PC-3 (cell line): ENCODE measurements around the gene MMP24OS. TPM values are rescaled to one million over a fixed set of nuclear protein-coding genes. Genes with fewer than 3 reads are reported as not detected.
"Not testable (repeated sequence)": the region's sequence is repeated elsewhere in the genome, so short reads cannot be mapped to it uniquely, and the experiment has no call there.

Source experiments
- ATAC-seq: fragments of 200-7000 bp; cut with Tn5 transposase; 2 replicates; pipeline ENCODE4 v1.9.1; 2020; ENCODE audit warnings: mild to moderate bottlenecking, moderate library complexity
- BruUV-seq: library from RNA; stranded (reverse); fragments of 400-500 nt; replicated peaks from 2 replicates; lab custom pipeline; 2021; lab: Mats Ljungman, UMichigan
- CTCF ChIA-PET: fragments of 300-600 bp; sonication (Branson Sonifier 250); formaldehyde crosslinking; loops from one replicate; lab custom pipeline; 2022; ENCODE audit warnings: antibody characterized with exemption; lab: Charles Lee
- POLR2A ChIA-PET: fragments of 300-600 bp; sonication (Branson Sonifier 250); formaldehyde crosslinking; loops from one replicate; lab custom pipeline; 2022; ENCODE audit warnings: antibody characterized with exemption; ENCODE audit not compliant: unreplicated experiment; lab: Charles Lee
- DNase-seq: peaks from one replicate; pipeline ENCODE4 v3.0.0-alpha.2; 2015
- H2AFZ ChIP-seq: fragments of 300-600 bp; sonication (generic); 2 replicates; pipeline ENCODE4 v1.6.0; 2016; ENCODE audit warnings: antibody characterized with exemption, low read length
- H3F3A ChIP-seq: fragments of 300-600 bp; sonication (generic); one replicate; pipeline ENCODE4 v1.6.0; 2017; ENCODE audit warnings: antibody characterized with exemption, low read length, control low read depth, mild to moderate bottlenecking; ENCODE audit not compliant: unreplicated experiment
- H3K27ac ChIP-seq: fragments of 300-600 bp; sonication (generic); 2 replicates; pipeline ENCODE4 v1.5.1; 2016; ENCODE audit warnings: mild to moderate bottlenecking, low read length
- H3K27me3 ChIP-seq: fragments of 300-600 bp; sonication (generic); 2 replicates; pipeline ENCODE4 v1.6.1; 2016; ENCODE audit warnings: low read length, mixed read lengths
- H3K36me3 ChIP-seq: fragments of 300-600 bp; sonication (generic); 2 replicates; pipeline ENCODE4 v1.6.1; 2016; ENCODE audit warnings: low read depth, mixed run types, low read length, mixed read lengths
- H3K4me1 ChIP-seq: fragments of 300-600 bp; sonication (generic); 2 replicates; pipeline ENCODE4 v1.5.1; 2016; ENCODE audit warnings: low read length; ENCODE audit not compliant: insufficient read depth
- H3K4me2 ChIP-seq: fragments of 300-600 bp; sonication (generic); 2 replicates; pipeline ENCODE4 v1.6.0; 2016; ENCODE audit warnings: low read length
- H3K4me3 ChIP-seq: fragments of 300-600 bp; sonication (generic); 2 replicates; pipeline ENCODE4 v1.5.1; 2016; ENCODE audit warnings: mild to moderate bottlenecking, low read length, mixed read lengths
- H3K79me2 ChIP-seq: fragments of 300-600 bp; sonication (generic); 2 replicates; pipeline ENCODE4 v1.6.1; 2017; ENCODE audit warnings: low read length, mixed read lengths
- H3K9ac ChIP-seq: fragments of 300-600 bp; sonication (generic); 2 replicates; pipeline ENCODE4 v1.6.0; 2016; ENCODE audit warnings: mild to moderate bottlenecking, low read length
- H3K9me2 ChIP-seq: fragments of 300-600 bp; sonication (generic); replicated peaks from 2 replicates; pipeline ENCODE4 v1.6.1; 2016; ENCODE audit warnings: mixed run types, low read length, mixed read lengths
- H3K9me3 ChIP-seq: fragments of 300-600 bp; sonication (generic); 2 replicates; pipeline ENCODE4 v1.6.1; 2016; ENCODE audit warnings: low read length, mixed read lengths
- H4K20me1 ChIP-seq: fragments of 300-600 bp; sonication (generic); 2 replicates; pipeline ENCODE4 v1.6.1; 2016; ENCODE audit warnings: low read length, mixed read lengths
- EZH2 ChIP-seq: fragments of 300-600 bp; sonication (generic); IDR thresholded peaks from one replicate; pipeline ENCODE4 v1.6.1; 2017; ENCODE audit warnings: antibody characterized with exemption, mild to moderate bottlenecking, low read length; ENCODE audit not compliant: unreplicated experiment
- EZH2phosphoT487 ChIP-seq: fragments of 300-600 bp; sonication (generic); IDR thresholded peaks from 2 replicates; pipeline ENCODE4 v1.6.1; 2018; ENCODE audit warnings: mild to moderate bottlenecking, antibody characterized with exemption, low read length, borderline replicate concordance
- intact Hi-C: fragments of 100-400 bp; cut with micrococcal nuclease; formaldehyde crosslinking; loops from 2 replicates; pipeline ENCODE4 v1.9.0; 2023
- total RNA-seq: library from RNA; depleted of rRNA; stranded (reverse); fragments of >200 nt; gene quantifications from 2 replicates; pipeline ENCODE4 v1.2.3, GENCODE V29; 2014
- TF ChIP-seq, protein P1 (sequence below): fragments of 300-600 bp; sonication (generic); conservative IDR thresholded peaks from 2 replicates; pipeline ENCODE4 v1.5.1; 2017; ENCODE audit warnings: antibody characterized with exemption, low read depth, mild to moderate bottlenecking, low read length

Gene MMP24OS
- total RNA-seq, 1 experiment from 2014 or later = 19.5 TPM

DNA sequence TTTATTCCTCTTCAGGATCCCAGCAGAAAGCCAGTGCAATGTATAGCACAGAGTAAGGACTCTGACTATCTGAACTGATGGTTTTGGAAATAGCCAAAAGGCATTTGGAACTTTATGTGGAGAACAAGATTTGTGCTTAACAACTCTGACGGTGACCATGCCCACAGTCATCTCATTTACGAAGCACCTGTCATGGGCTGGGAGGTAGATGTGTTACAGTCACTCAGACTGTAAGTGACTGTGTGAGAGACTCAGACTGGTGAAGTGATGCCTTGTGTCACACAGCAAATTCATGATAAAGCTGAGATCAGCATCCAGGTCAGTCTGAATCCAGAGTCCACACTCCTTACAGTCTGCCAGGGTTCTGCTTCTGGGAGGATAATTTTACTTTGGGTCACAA is 38.2 kb upstream of the MMP24OS start:
- POLR2A ChIA-PET = no interaction called here
- no peaks in the 10 kb centered on the region for H3K36me3 ChIP-seq
- DNase-seq = peak; percentile 31
- no peak overlapping the region for H3K4me2 ChIP-seq
- ATAC-seq = no peak
- H3K9me2 ChIP-seq = no peaks in the 10 kb centered on the region
- TF ChIP-seq, protein P1, sequence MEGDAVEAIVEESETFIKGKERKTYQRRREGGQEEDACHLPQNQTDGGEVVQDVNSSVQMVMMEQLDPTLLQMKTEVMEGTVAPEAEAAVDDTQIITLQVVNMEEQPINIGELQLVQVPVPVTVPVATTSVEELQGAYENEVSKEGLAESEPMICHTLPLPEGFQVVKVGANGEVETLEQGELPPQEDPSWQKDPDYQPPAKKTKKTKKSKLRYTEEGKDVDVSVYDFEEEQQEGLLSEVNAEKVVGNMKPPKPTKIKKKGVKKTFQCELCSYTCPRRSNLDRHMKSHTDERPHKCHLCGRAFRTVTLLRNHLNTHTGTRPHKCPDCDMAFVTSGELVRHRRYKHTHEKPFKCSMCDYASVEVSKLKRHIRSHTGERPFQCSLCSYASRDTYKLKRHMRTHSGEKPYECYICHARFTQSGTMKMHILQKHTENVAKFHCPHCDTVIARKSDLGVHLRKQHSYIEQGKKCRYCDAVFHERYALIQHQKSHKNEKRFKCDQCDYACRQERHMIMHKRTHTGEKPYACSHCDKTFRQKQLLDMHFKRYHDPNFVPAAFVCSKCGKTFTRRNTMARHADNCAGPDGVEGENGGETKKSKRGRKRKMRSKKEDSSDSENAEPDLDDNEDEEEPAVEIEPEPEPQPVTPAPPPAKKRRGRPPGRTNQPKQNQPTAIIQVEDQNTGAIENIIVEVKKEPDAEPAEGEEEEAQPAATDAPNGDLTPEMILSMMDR = no peak
- no peak for TF ChIP-seq EZH2phosphoT487
- no peak for TF ChIP-seq EZH2
- H3K4me3 ChIP-seq = no peak overlapping the region
- no peaks in the 10 kb centered on the region for H3K27me3 ChIP-seq
- peaks cover 11% of the 10 kb centered on the region for H3F3A ChIP-seq
- H3K9me3 ChIP-seq = no peaks in the 10 kb centered on the region
- no TSS peak for BruUV-seq
- H4K20me1 ChIP-seq = no peaks in the 10 kb centered on the region
- H3K79me2 ChIP-seq = 0 out of 2 replicates have a peak, but pooled peaks cover 8% of the 10 kb centered on the region
- H2AFZ ChIP-seq = no peak overlapping the region
- H3K9ac ChIP-seq = no peak overlapping the region
- H3K4me1 ChIP-seq = peaks cover 86% of the 10 kb centered on the region
- 0 out of 2 replicates have a peak overlapping the region, but pooled peaks have one; percentile 0 for H3K27ac ChIP-seq
- CTCF ChIA-PET = no interaction called here
- intact Hi-C loops = no loop called here

- CTCF ChIA-PET, H3K4me3 ChIP-seq, POLR2A ChIA-PET, H3K9me3 ChIP-seq, DNase-seq, H3K9me2 ChIP-seq, H3K4me2 ChIP-seq, H3K27me3 ChIP-seq, H2AFZ ChIP-seq, H3K9ac ChIP-seq, BruUV-seq, H4K20me1 ChIP-seq, intact Hi-C loops, H3K36me3 ChIP-seq, H3K79me2 ChIP-seq, ATAC-seq: not testable (repeated sequence)
- H3F3A ChIP-seq = peaks cover 11% of the 10 kb centered on the region
- H3K27ac ChIP-seq = 0 out of 2 replicates have a peak overlapping the region, but pooled peaks have one; percentile 0
- H3K4me1 ChIP-seq = peaks cover 85% of the 10 kb centered on the region
Observed at GRCh38 chr20:35315632-35316020, 37.7 kb upstream of the MMP24OS start.

DNA sequence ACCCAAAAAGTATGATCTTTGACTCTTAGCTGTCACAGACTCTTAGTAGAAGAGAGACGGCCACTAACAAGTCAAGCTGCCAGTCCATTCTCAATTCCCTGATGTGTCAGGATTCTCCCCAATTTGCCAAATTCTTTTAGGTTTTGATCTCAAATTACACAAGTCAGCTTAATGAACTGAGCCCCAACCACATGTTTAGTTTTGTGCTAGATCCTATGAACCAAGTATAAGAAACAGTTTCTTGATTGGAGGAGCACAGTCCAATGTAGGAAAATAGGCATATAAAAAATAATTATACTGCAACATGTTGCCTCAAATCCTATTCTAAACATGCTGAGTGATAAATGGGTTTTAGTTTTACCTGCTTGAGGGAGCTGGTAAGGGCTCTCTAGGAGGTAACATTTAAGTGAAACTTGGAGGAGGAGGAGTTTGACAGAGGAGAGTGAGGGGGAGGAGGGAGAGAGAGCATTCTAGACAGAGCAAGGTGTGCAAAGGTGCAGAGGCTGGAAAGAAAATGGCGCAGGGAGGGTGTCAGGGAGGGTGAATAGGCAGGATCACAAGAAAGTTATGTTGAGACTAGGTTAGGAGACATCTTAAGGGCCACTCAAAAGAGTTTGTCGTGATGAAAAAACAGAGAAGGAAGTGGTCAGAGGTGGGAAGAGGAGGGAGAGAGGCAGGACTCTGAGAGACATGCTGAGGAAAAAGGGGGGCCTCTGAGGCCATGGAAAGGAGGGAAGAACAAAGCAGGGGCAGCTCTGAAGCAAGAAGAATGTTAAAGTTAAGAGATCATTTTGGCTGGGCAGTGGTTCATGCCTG is 37.1 kb upstream of the MMP24OS start:
- CTCF ChIA-PET = interaction anchor here (0.7 kb wide), 1 partner anchor 19 kb away, joined by 3 read pairs; no protein-coding TSS in a partner anchor
- H3K27me3 ChIP-seq = no peaks in the 10 kb centered on the region
- no peak overlapping the region for H2AFZ ChIP-seq
- H3K79me2 ChIP-seq = 0 out of 2 replicates have a peak, but pooled peaks cover 8% of the 10 kb centered on the region
- no peak overlapping the region for H3K4me3 ChIP-seq
- DNase-seq = no peak
- H3K27ac ChIP-seq = peak overlapping the region; percentile 46
- H3K9me3 ChIP-seq = no peaks in the 10 kb centered on the region
- POLR2A ChIA-PET = no interaction called here
- no peak overlapping the region for H3K4me2 ChIP-seq
- H3K9me2 ChIP-seq = no peaks in the 10 kb centered on the region
- H3K36me3 ChIP-seq = no peaks in the 10 kb centered on the region
- no peaks in the 10 kb centered on the region for H4K20me1 ChIP-seq
- no TSS peak for BruUV-seq
- TF ChIP-seq EZH2phosphoT487 (no peak), EZH2 (no peak)
- TF ChIP-seq, protein P1 = no peak
- H3F3A ChIP-seq = peaks cover 11% of the 10 kb centered on the region
- intact Hi-C loops = no loop called here
- 0 out of 2 replicates have a peak overlapping the region, but pooled peaks have one; percentile 11 for H3K9ac ChIP-seq
- peaks cover 80% of the 10 kb centered on the region for H3K4me1 ChIP-seq
- ATAC-seq = no peak
